GM19395 (cell line): ENCODE data around the gene NTRK3.

Experiments used
- ATAC-seq: cut with Tn5 transposase; IDR thresholded peaks from one replicate; pipeline ENCODE4 v1.9.1; 2021; ENCODE audit warnings: mild to moderate bottlenecking, moderate library complexity; ENCODE audit not compliant: unreplicated experiment

NTRK3 gene

GRCh38 chr15:88011533-88011932, 245.0 kb downstream of the NTRK3 start:
- no peak for ATAC-seq

GRCh38 chr15:88006146-88006545, 250.4 kb downstream of the NTRK3 start:
- no peak for ATAC-seq

GRCh38 chr15:88004399-88004798, 252.1 kb downstream of the NTRK3 start:
- no peak for ATAC-seq

GRCh38 chr15:88003541-88004327, 252.8 kb downstream of the NTRK3 start:
- no peak for ATAC-seq

- ATAC-seq: no peak
Observed at GRCh38 chr15:88002706-88003105, 253.8 kb downstream of the NTRK3 start.

- no peak for ATAC-seq
Observed at GRCh38 chr15:87998630-87999029, 257.9 kb downstream of the NTRK3 start.

GRCh38 chr15:87986776-87987175, 269.8 kb downstream of the NTRK3 start:
- ATAC-seq: no peak

- no peak for ATAC-seq
Observed at GRCh38 chr15:87985451-87985850, 271.1 kb downstream of the NTRK3 start.

- no peak for ATAC-seq
Observed at GRCh38 chr15:87981969-87982368, 274.6 kb downstream of the NTRK3 start.

GRCh38 chr15:87977907-87978306, 278.6 kb downstream of the NTRK3 start:
- ATAC-seq: no peak

GRCh38 chr15:87976552-87976951, 280.0 kb downstream of the NTRK3 start:
- no peak for ATAC-seq

GRCh38 chr15:87973501-87974215, 282.9 kb downstream of the NTRK3 start:
- ATAC-seq: no peak

GRCh38 chr15:87971076-87971475, 285.5 kb downstream of the NTRK3 start:
- ATAC-seq: no peak

- ATAC-seq: no peak
Observed at GRCh38 chr15:87967951-87968350, 288.6 kb downstream of the NTRK3 start.

- ATAC-seq: no peak
Observed at GRCh38 chr15:87965304-87965703, 291.2 kb downstream of the NTRK3 start.

- ATAC-seq: no peak
Observed at GRCh38 chr15:87962428-87962827, 294.1 kb downstream of the NTRK3 start.

GRCh38 chr15:87961851-87962420, 294.6 kb downstream of the NTRK3 start:
- no peak for ATAC-seq

GRCh38 chr15:87959662-87960061, 296.9 kb downstream of the NTRK3 start:
- ATAC-seq: no peak

- no peak for ATAC-seq
Observed at GRCh38 chr15:87959080-87959479, 297.5 kb downstream of the NTRK3 start.

GRCh38 chr15:87955284-87955909, 301.1 kb downstream of the NTRK3 start:
- no peak for ATAC-seq

GRCh38 chr15:87954793-87955192, 301.7 kb downstream of the NTRK3 start:
- no peak for ATAC-seq
